ENCODE data around the gene CYFIP2. TPM values are rescaled to one million over a fixed set of nuclear protein-coding genes. Genes with fewer than 3 reads are reported as not detected.

The CYFIP2 gene
- 20.5 and 36.4 TPM in 2 replicates for total RNA-seq

GRCh38 chr5:157265714-157266285 lies at the start of gene CYFIP2:
Gene CYFIP2 (plus strand): TSS chr5:157266123. CDS start chr5:157285362, 19,239 bp downstream.

Other genes starting within 250 kb of the CYFIP2 start
- gene HAVCR1, start 207.0 kb upstream of the CYFIP2 start, total RNA-seq = 2.1 and 11.7 TPM in 2 replicates
- 0.33 and 6.8 TPM in 2 replicates for gene HAVCR2, start 157.1 kb upstream of the CYFIP2 start, total RNA-seq
- 9.3 and 11.6 TPM in 2 replicates for gene MED7, start 123.3 kb upstream of the CYFIP2 start, total RNA-seq
- not detected in 2 replicates for gene GARIN3, start 99.9 kb upstream of the CYFIP2 start, total RNA-seq
- gene ITK, start 85.3 kb upstream of the CYFIP2 start, total RNA-seq = not detected in 2 replicates
- gene NIPAL4, start 194.1 kb downstream of the CYFIP2 start, total RNA-seq = 4.2 and 5.9 TPM in 2 replicates